ELF-1 (cell line): ENCODE measurements around the gene SLC22A4.
A peak's percentile ranks its signal among the peaks of the same experiment; 100 is the strongest.

Source experiments
- DNase-seq: peaks from one replicate; pipeline ENCODE4 v3.0.0-alpha.2; 2016; ENCODE audit warnings: low read depth, low spot score

Gene SLC22A4

DNA sequence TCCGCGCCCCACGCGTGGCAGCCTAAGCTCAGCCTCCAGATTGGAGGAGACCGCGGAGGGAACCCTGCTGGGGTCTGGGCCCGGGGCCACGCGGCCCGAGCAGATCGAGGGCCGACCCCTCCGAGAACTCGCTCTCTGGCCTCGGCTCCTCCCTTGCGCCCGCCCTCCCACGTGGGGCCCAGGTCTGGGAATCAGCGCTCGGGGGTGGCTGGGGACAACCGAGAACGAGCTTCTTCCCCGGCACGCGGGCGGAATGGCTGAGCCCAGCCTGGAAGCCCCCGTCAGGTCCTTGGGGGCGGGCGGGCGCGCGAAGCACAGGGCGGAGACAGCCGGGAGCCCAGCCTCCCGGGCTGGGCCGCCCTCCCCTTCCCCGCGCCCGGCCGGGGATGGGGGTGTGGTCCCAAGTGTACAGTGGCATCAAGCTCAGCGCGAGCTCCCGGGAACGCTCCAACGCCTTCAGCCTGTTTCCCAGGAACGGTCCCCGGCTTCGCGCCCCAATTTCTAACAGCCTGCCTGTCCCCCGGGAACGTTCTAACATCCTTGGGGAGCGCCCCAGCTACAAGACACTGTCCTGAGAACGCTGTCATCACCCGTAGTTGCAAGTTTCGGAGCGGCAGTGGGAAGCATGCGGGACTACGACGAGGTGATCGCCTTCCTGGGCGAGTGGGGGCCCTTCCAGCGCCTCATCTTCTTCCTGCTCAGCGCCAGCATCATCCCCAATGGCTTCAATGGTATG lies at the start of gene SLC22A4:
Gene SLC22A4, plus strand, starts transcription at position 403 of the 736 bp plus-strand sequence. Its CDS starts 223 bp downstream, at position 626.
- DNase-seq: peak; percentile 95

DNA sequence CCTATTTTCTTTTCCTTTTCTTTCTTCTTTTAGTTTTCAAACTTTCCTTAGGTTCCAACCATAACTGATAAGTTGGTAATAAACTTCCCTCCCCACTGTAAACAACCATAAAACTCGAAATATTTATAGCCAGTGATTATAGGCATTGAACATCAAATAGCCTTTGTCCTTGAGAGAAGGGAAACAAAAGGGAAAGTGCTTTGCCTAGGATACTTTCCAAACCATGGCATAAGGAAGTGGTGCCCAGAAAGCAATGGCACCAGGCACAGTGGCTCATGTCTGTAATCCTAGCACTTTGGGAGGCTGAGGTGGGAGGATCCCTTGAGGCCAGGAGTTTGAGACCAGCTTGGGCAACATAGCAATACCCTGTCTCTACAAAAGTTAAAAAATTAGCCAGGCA lies 48.6 kb upstream of the SLC22A4 start:
- DNase-seq: no peak

DNA sequence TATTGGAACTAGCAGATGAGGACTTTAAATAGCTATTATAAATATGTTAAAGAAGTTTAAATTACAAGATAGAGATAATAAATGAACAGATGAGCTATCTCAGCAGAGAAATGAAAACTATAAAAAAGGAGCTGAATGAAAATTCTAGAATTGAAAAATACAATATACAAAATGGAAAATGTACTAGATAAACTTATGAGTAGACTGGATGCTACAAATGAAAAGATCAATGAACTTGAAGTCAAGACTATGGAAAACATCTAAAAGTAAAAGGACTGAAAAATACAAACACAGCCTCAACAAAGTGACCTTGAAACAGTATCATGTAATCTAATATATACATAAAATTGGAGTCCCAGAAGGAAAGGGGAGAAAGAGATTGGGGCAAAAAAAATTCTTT lies 47.4 kb upstream of the SLC22A4 start:
- no peak for DNase-seq

DNA sequence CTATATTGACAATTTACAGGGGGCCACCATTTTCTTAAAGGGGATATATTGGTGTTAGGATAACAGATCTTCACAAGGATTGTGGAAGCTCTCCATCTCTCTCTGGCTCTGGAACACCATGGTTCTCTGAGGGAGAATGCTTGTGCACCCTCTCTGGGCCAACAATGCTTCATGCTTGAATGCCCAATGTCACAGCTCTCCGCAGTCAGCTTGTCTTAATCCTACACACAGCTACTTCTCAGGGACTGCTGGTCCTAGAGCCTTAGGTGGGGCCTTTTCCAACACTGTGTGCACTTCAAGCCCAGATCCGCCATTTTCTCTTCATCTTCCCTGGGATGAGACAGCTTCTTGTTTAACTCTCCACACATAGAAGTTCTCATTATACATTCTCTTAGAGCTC lies 43.6 kb upstream of the SLC22A4 start:
- DNase-seq: no peak

DNA sequence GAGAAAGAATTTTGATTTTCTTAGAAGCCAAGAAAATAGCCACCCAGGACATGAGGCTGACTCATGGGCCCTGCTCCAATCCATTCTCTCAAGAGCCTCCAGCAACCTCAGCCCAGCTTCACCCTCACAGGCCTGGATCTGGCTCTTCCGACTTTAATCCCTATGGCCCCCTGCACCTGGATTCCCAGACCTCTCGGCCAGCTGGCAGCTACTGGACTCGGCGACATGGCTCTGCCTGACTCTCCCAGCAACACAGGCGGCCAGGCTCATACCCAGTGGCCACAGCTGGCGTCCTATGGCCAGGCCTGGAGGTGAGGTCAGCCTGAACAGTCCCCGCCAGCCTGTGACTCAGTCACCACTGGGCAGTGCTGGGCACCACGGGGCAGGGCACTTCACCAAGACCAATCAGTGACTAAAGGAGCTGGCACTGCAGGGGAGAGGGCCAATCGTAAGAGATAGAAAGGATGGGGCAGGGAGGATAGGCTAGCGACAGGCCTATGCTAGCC lies 42.9 kb upstream of the SLC22A4 start:
- DNase-seq: no peak

DNA sequence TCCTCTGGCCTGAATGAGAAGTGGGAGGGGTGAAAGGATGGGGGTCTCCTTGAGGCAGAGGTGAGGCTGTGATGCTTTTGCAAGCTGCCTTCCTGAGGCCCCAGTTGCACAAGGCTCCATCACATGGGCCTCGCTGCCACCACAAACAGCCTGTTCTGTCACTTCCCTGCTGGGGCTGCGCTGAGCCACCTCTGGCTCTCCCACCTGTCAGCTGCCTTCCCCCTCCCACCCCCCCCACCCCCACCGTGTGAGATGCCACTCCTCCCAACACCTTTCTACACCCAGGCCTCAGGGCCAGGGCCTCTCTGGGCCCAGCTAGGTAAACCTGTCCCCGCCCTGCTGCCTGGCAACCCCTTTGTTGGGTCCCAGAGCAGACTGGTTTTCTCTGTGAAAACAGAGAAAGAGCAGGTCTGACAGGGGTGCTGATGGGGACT lies 41.2 kb upstream of the SLC22A4 start:
- no peak for DNase-seq

DNA sequence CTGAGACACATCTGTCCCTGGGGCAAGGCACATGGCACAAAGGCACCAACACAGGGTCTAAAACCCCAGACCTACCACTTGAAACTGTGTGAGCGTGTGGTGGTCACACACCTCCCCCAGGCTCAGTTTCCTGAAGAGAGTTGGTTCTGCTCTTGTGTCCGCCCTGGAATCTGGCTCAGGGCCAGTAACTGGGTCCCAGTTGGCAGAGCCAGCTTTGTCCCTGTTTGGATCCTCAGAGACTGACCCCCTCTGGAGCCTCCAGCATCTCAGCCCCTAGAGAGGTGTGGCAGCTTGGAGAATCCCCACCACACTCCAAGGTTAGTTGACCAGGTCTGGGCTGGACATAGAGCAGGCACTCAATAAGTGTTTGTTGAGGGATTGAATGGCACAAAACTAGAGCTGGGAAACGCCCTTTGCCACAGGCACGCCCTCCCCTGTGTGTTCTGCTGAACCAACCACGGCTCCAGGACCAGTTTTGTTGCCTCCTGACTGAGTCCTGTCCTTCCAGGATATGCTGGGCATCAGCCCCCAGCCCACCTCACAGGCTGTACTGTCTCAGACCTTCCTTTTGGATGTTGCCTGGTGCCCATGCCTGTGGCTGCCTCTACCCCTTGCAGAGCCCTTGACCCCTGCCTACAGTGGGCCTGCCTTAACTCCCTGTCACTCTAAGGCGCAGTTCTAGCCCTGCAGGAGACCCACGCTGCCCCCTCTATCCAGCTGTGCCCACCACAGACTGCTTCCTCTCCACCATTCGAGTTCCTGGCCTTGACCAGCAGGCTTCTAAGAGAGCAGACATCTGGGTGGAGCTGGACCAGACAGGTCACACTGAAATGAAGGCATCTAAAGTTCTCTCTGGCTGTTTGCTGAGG lies 40.5 kb upstream of the SLC22A4 start:
- no peak for DNase-seq

DNA sequence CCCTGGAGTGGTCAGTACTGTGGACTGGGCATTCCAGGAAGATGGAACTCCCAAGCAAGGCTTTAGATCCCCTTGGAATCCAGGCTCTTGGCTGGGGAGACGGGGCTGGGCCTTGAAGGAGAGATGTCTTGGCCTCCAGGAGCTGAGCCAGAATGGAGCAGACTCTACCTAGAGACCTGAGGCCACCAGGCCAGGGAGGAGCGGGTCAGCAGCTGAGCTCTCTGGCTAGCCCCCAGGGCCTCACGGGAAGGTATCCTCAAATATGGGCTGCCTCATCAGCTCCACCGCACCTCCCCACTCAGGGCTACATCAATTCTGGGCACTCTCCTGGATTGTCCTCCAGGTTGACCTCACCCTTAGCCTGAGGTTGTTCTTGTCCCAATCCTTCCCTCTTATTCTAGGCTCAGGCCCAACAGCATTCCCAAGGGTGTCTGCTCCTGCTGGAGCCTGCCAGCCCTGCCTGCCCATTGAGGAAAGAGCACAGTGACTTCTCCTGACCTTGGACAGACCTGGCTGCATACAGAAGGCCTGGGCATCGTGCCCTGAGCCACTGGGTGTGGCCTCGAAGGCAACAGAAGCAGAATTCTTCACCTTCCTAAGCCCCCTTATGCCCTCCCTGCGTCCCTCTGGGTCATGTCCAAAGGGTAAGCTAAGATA lies 39.7 kb upstream of the SLC22A4 start:
- DNase-seq: no peak

DNA sequence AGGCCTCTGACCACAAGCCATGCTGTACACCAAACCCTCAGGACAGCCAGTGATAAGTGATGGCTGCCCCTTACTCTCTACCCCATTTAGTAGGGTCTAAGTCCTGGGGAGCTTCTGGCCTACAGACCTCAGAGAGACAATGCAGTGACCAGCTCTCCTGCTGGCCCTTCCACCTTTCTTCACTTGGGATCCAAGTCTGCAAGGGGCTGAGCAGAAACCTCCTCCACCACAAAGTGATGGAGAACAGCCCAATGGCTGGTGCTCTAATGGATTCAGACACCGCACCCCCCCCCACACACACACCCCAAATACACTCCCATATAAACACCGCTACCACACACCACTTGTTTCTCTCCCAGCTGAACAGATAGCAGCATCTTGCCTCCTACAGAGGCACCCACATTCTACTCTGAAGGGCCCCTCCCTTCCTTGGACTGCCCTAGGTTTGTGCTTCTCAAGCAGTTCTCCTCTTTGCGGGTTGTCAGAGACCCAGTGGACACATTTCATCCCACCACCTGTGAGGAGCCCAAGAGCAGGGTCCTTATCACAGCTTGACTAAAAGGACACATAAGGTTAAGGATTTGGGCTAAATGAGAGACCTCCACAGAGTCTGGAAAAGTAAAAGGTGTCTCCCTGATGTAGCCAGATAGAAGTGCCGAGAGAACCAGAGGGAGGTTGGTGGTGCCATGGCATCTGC lies 38.0 kb upstream of the SLC22A4 start:
- no peak for DNase-seq

DNA sequence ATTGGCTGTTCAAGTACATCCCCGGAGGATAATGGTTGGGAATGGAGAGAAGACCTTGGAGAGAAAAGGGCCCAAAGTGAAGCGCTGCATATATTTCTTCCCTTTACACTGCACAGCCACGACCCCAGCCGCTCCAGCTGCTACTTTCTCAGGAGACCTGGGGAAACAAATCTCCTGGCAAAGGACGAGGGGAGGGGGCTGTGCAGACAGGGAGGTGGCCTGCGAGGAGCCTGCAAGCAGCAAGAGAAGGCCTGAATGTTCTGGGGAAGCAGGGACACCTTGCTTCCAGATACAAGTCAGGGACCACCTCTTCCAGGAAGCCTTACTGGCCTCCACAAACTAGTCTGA lies 37.4 kb upstream of the SLC22A4 start:
- no peak for DNase-seq

DNA sequence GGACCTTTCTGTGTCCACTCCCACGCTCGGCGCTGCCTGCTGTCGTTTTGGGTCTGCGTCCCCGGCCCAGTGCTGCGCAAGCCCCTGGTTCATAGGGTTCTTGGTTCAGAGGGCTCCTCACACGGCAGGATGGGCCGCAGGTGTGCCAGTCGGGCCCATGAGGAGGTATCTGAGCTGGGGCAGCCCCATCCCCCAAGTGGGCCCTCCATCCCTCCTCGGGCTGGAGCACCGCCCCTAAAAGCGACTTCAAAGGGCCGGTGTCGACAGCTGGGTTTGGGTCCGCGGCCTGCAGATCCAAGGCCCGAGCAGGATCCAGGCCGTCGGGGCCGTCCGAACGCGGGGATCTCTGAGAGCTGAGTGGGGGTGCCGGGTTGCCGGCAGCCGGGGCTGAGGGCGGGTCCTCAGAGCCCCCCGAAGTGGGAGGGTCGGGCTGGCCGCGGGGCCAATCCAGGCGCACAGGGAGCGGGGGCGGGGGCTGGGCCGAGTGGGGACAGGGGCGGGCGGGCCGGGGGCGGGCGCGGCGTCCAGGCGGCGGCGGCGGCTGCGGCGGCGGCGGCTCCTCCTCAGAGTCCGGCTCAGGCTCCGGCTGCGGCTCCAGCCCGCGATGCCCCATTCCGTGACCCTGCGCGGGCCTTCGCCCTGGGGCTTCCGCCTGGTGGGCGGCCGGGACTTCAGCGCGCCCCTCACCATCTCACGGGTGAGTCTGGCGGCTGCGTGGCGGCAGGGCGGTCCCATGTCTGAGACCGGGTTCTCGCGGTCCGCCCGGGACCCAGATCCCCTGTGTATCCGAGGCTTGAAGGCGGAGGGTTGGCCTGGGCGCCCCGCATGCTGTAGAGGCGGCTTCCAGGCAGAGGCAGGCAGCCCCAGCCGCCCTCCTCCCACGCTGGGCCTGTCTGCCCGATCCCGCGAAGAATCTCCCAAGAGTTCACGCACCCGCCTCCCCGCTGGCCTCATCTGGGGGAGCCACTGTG lies 36.8 kb upstream of the SLC22A4 start, which contains the start of gene PDLIM4:
Gene PDLIM4, plus strand, starts transcription at position 566 of the 971 bp plus-strand sequence. Its CDS starts 39 bp downstream, at position 605.
- peak; percentile 64 for DNase-seq

DNA sequence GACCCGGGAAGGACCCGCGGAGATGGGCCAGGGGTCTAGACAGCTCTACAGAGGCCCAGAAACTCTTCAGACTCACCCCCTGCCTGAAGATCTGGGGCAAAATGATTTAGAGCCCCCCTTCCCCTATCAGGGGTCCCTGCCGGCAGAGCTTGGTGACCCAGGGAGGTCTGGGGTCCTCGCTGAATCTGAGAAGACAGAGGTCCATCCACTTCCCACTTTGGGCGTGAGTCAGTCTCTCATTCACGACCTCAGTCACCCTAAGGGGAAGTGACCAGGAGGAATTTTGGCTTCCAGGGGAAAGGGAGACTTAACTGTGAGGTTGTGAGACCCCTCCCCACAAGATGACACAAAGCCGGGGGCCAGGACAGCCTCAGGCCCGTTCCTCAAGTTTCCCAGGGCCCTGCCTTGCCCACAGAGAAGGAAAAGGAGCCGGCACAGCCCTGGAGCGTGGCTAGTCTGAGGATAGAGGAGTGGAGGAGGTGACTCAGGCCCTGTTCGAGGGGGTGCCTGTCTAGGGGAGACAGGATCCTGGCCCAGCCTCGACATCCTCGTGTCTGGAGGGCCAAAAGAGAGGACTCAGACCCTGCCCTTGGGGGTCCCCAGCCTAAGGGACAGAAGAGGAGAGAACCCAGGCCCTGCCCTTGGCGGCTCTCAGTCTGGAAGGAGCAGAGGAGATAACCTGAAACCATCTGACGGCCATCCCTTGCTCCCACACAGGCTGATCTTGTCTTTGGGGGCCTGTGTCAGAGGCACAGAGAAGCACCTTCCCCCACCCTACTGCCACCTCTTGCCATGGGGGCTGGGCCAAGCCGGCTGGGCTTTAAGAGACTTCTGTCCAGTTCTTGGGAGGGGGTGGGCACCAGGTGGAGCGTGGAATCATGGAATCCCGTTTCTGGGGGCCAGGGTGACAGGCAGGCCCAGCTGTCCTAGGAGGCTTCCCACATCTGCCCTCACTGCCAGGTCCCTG lies 35.8 kb upstream of the SLC22A4 start:
- DNase-seq: no peak

DNA sequence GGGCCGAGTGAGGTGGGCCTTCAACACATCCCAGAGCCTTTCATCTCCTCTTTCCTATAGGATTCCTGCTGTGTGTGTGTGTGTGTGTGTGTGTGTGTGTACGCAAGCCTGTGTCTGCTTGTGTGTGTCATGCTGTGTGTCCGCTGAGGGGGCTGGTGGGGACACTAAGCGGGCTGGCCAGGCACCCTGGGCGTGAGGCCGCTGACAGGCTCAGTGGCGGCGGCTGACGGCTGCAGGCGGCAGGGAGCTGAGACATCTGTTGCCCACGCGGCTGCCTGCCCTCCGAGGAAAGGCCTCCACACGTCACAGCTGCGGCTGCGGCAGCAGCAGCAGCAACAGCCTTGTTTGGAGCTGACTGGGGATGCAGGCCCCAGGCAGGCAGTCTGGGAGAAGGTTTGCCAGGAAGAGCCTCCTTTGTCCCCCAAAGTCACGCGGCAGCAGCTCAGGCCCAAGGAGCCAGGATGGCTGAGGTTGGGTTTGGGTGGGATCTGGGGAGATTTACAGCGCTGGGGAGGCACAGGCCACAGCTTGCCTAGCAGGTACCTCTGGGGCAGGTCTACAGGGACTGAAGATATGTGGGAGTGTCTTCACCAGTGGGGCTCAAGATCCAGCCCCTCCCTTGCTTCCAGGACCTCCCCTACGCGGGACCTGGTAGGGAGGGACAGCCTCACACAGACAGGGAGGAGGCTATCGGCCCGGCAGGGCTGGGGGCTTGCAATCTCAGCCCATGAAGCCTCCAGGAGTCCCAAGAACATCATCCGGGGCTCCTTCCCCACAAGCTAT lies 34.9 kb upstream of the SLC22A4 start:
- DNase-seq: peak; percentile 50

DNA sequence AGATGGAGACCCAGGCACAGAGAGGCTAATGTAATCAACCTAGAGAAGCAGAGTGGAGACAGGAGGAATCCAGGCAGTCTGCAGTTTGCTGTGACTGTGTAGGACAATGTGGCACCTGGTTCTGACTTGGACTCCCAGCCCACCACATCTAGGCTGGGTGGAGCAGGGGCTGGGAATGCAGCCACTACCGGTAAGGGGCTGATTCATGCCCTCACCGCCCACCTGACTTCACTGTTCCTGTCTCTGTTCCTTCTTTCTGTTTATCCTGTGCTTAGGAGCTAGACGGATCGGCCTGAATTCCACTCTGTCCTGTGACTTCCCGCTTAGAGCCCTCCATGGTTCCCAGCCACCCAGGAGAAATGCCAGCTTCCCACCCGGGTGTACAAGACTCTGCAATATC lies 34.1 kb upstream of the SLC22A4 start:
- no peak for DNase-seq

DNA sequence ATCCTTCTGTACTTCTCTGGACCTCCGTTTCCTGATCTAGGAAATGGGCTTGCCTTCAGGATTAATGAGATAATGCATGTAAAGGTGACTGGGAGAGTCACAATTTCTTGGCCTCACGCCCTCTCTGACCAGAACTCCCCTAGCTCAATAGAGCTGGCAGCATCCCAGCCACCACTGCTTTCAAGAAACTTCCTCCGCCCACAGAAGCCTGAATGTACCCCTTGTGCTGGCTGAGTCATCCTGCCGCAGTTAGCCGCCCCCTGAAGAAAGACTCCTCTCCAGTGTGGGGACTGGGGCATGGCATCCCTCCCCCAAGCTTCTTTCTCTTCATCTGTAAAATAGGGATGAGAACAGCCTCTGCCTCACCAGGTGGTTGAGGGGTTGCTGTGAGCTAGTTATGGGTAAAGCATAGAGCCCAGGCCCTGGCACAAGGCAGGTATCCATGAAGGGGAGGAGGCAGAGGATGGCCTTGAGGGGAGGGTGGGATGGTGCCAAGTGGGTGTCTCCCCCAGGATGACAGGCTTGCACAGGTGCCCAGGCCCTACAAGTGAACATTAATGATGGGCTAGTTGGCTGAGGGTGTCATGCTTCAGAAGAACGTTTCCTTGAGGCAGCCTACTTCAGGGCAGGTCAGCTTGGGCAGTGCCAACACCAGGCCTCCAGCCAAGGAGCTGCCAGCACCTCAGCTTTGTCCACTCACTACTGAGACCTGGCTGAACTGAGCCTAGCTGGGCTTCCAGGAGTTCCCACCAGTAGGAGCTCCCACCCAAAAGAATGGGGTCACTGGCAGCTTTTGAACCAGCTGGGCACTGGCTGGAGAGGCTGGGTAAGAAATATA lies 33.3 kb upstream of the SLC22A4 start:
- no peak for DNase-seq

DNA sequence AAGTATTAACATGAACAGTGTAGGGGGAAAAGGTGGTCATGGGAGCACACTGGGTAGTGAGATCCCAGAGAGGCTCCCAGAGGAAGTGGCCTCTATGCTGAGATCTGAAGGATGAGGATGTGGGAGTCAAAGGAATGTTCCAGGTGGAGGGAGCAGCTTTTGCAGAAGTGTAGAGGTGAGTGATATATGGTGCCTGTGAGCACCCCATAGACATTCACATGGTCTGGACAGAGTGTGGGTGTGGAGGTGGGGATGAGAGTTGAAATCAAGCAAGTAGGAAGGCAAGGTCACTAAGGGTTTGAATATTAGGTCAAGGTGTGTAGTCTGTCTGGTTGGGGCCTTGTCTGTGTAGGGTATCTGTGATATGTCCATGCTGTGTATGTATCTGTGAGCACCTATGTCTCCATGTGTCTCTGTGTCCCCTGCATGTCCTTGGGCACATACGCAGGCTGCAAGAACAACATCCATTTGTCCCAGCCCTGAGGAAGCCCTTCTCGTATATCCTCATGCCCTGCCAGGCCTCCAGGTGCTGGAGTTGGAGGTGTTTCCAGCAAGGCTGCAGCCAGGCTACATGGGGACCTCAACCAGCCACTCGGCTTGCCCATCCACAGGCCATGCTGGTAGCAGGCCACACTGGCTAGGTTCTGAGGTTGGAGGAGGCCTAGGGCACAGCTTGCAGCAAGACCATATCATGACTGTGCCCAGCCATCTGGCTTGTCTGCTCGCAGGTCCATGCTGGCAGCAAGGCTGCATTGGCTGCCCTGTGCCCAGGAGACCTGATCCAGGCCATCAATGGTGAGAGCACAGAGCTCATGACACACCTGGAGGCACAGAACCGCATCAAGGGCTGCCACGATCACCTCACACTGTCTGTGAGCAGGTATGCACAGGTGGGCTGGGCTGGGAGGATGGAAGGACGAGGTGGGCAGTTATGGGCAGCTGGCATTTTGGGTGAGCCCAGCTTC lies 32.0 kb upstream of the SLC22A4 start:
- DNase-seq: no peak
